Measurements from ENCODE around the gene ZNF584. TPM values are rescaled to one million over a fixed set of nuclear protein-coding genes. Genes with fewer than 3 reads are reported as not detected.
"Not testable (repeated sequence)": the region's sequence is repeated elsewhere in the genome, so short reads cannot be mapped to it uniquely, and the experiment has no call there.

ZNF584 gene
- total RNA-seq, 1 donor from 2014 or later: 6.9 TPM

- Histone ChIP-seq H3K9ac (no peak overlapping the region), H3K4me2 (no peak overlapping the region), H2AFZ (replicated peaks) (peak overlapping the region; percentile 26), H4K20me1 (ENCODE audit: low read depth) (no peaks in the 10 kb centered on the region), H3K4me3 (peak overlapping the region; percentile 37), H3K4me1 (no peaks in the 10 kb centered on the region), H3K79me2 (ENCODE audit: low read depth) (no peaks in the 10 kb centered on the region), H3K27me3 (peaks cover 22% of the 10 kb centered on the region), H3K9me3 (ENCODE audit: low read depth) (peaks cover under 1% of the 10 kb centered on the region), H3F3A (ENCODE audit: low read depth) (no peaks in the 10 kb centered on the region), H3K27ac (no peak overlapping the region), H3K36me3 (no peaks in the 10 kb centered on the region)
- H3K27ac Mint-ChIP-seq: peak overlapping the region; percentile 90
- peaks cover 33% of the 10 kb centered on the region for H3K36me3 Mint-ChIP-seq
- no peak for DNase-seq (ENCODE audit: low spot score)
- peak overlapping the region; percentile 86 for H3K4me3 Mint-ChIP-seq
- peaks cover 4% of the 10 kb centered on the region for H3K27me3 Mint-ChIP-seq (ENCODE audit: insufficient read depth, low read depth)
- H3K4me1 Mint-ChIP-seq: peaks cover 9% of the 10 kb centered on the region
- H3K9me3 Mint-ChIP-seq: peaks cover 46% of the 10 kb centered on the region
- TF ChIP-seq EZH2phosphoT487 (IDR thresholded peaks at IDR 0.05) (no peak), CTCF (IDR thresholded peaks at IDR 0.05) (no peak), EZH2 (IDR thresholded peaks at IDR 0.05) (no peak)
These were observed 32.1 kb downstream of the ZNF584 start for GRCh38 chr19:58440556-58440955.

- not testable (repeated sequence) for DNase-seq (ENCODE audit: low spot score); H3F3A ChIP-seq (ENCODE audit: low read depth); H3K4me3 ChIP-seq; H3K27ac ChIP-seq; H3K4me3 Mint-ChIP-seq; H3K4me2 ChIP-seq; H3K79me2 ChIP-seq (ENCODE audit: low read depth); H3K9ac ChIP-seq; H4K20me1 ChIP-seq (ENCODE audit: low read depth); H3K9me3 ChIP-seq (ENCODE audit: low read depth); H3K36me3 ChIP-seq; H3K4me1 ChIP-seq; H2AFZ ChIP-seq (replicated peaks); H3K27ac Mint-ChIP-seq; H3K4me1 Mint-ChIP-seq
- H3K36me3 Mint-ChIP-seq: peaks cover 16% of the 10 kb centered on the region
- H3K9me3 Mint-ChIP-seq: peaks cover 36% of the 10 kb centered on the region
- H3K27me3 ChIP-seq: peaks cover 29% of the 10 kb centered on the region
- H3K27me3 Mint-ChIP-seq (ENCODE audit: insufficient read depth, low read depth): peaks cover 13% of the 10 kb centered on the region
These were observed 34.5 kb downstream of the ZNF584 start for GRCh38 chr19:58442986-58443385.

GRCh38 chr19:58448860-58449259 lies 40.4 kb downstream of the ZNF584 start:
- H3K9me3 Mint-ChIP-seq: peaks cover 29% of the 10 kb centered on the region
- not testable (repeated sequence) for H3K27ac Mint-ChIP-seq; H3K9ac ChIP-seq; H3K4me3 ChIP-seq; H3K36me3 Mint-ChIP-seq; H2AFZ ChIP-seq (replicated peaks); H4K20me1 ChIP-seq (ENCODE audit: low read depth); H3K79me2 ChIP-seq (ENCODE audit: low read depth); H3F3A ChIP-seq (ENCODE audit: low read depth); H3K27ac ChIP-seq; H3K4me1 ChIP-seq; H3K9me3 ChIP-seq (ENCODE audit: low read depth); H3K36me3 ChIP-seq; DNase-seq (ENCODE audit: low spot score); H3K4me2 ChIP-seq
- peak overlapping the region; percentile 30 for H3K4me3 Mint-ChIP-seq
- peaks cover 12% of the 10 kb centered on the region for H3K4me1 Mint-ChIP-seq
- peaks cover 20% of the 10 kb centered on the region for H3K27me3 Mint-ChIP-seq (ENCODE audit: insufficient read depth, low read depth)
- peaks cover 55% of the 10 kb centered on the region for H3K27me3 ChIP-seq

GRCh38 chr19:58449980-58450379 lies 41.5 kb downstream of the ZNF584 start:
- not testable (repeated sequence) for H3K79me2 ChIP-seq (ENCODE audit: low read depth); H3K27ac Mint-ChIP-seq; H3F3A ChIP-seq (ENCODE audit: low read depth); H2AFZ ChIP-seq (replicated peaks); H3K4me3 ChIP-seq; H3K4me2 ChIP-seq; H4K20me1 ChIP-seq (ENCODE audit: low read depth); H3K36me3 ChIP-seq; H3K9ac ChIP-seq; H3K27ac ChIP-seq; H3K4me1 ChIP-seq; DNase-seq (ENCODE audit: low spot score); H3K9me3 ChIP-seq (ENCODE audit: low read depth)
- Mint-ChIP-seq H3K4me1 (peaks cover 12% of the 10 kb centered on the region), H3K27me3 (ENCODE audit: insufficient read depth, low read depth) (peaks cover 20% of the 10 kb centered on the region), H3K9me3 (peaks cover 27% of the 10 kb centered on the region), H3K4me3 (peak overlapping the region; percentile 11), H3K36me3 (peaks cover 12% of the 10 kb centered on the region)
- H3K27me3 ChIP-seq: peaks cover 44% of the 10 kb centered on the region

GRCh38 chr19:58450856-58451357 lies 42.5 kb downstream of the ZNF584 start:
- Histone ChIP-seq H3K79me2 (ENCODE audit: low read depth) (no peaks in the 10 kb centered on the region), H3K4me2 (peak overlapping the region; percentile 85), H3K36me3 (no peaks in the 10 kb centered on the region), H3K9ac (no peak overlapping the region), H4K20me1 (ENCODE audit: low read depth) (no peaks in the 10 kb centered on the region), H3K9me3 (ENCODE audit: low read depth) (peaks cover 4% of the 10 kb centered on the region), H3K27me3 (peaks cover 36% of the 10 kb centered on the region), H3F3A (ENCODE audit: low read depth) (no peaks in the 10 kb centered on the region), H2AFZ (replicated peaks) (peak overlapping the region; percentile 88), H3K4me1 (no peaks in the 10 kb centered on the region), H3K4me3 (peak overlapping the region; percentile 83), H3K27ac (no peak overlapping the region)
- Mint-ChIP-seq H3K9me3 (peaks cover 27% of the 10 kb centered on the region), H3K27ac (no peak overlapping the region), H3K27me3 (ENCODE audit: insufficient read depth, low read depth) (peaks cover 20% of the 10 kb centered on the region), H3K4me1 (peaks cover 12% of the 10 kb centered on the region), H3K36me3 (peaks cover 12% of the 10 kb centered on the region), H3K4me3 (peak overlapping the region; percentile 91)
- no peak for DNase-seq (ENCODE audit: low spot score)
- TF ChIP-seq EZH2 (IDR thresholded peaks at IDR 0.05) (no peak), CTCF (IDR thresholded peaks at IDR 0.05) (no peak), EZH2phosphoT487 (IDR thresholded peaks at IDR 0.05) (no peak)
